Esophagus muscularis mucosa (tissue), 4 donors: ENCODE data around the gene KHK. TPM values are rescaled to one million over a fixed set of nuclear protein-coding genes. Genes with fewer than 3 reads are reported as not detected.
A peak's percentile ranks its signal among the peaks of the same experiment; 100 is the strongest.

ENCODE experiments used
- DNase-seq: peaks from one replicate; pipeline ENCODE4 v3.0.0-alpha.2; 2017; ENCODE audit errors: extremely low spot score
- H3K27ac ChIP-seq, 4 donors: fragments of 200-600 bp; sonication (generic); replicated peaks in 1 of 4; 1 replicate in 3 of 4; 2 replicates in 1 of 4; pipeline ENCODE4 v1.5.1; 2016 to 2019; ENCODE audit warnings: mild to moderate bottlenecking in 1 of 4
- H3K27me3 ChIP-seq, 4 donors: fragments of 200-600 bp; sonication (generic); one replicate each; pipeline versions ENCODE4 v1.5.1 to v1.6.0; 2016 to 2019
- H3K36me3 ChIP-seq, 4 donors: fragments of 200-600 bp; sonication (generic); one replicate each; pipeline ENCODE4 v1.5.1; 2016 to 2019
- H3K4me1 ChIP-seq, 4 donors: fragments of 200-600 bp; sonication (generic); one replicate each; pipeline ENCODE4 v1.5.1; 2016 to 2019
- H3K4me3 ChIP-seq, 4 donors: fragments of 200-600 bp; sonication (generic); 1 replicate in 2 of 4; 2 replicates in 2 of 4; pipeline ENCODE4 v1.5.1; 2016 to 2019; ENCODE audit warnings: mild to moderate bottlenecking in 4 of 4, moderate library complexity in 1 of 4
- H3K9me3 ChIP-seq, 4 donors: fragments of 200-600 bp; sonication (generic); 1 replicate in 3 of 4; 2 replicates in 1 of 4; pipeline ENCODE4 v1.5.1; 2016 to 2019
- EP300 ChIP-seq: sonication (generic); formaldehyde crosslinking; IDR thresholded peaks from one replicate; pipeline ENCODE4 v1.6.1; 2017; ENCODE audit warnings: antibody characterized with exemption
- POLR2A ChIP-seq: fragments of 450-650 bp; IDR thresholded peaks from one replicate; pipeline ENCODE4 v1.6.1; 2017; ENCODE audit warnings: antibody characterized with exemption, moderate library complexity, mild to moderate bottlenecking, low read depth
- POLR2AphosphoS5 ChIP-seq, 2 donors: sonication (generic); formaldehyde crosslinking; IDR thresholded peaks; one replicate each; pipeline ENCODE4 v1.6.1; 2017; ENCODE audit warnings: antibody characterized with exemption in 2 of 2
- WGBS: methylation state at CpG from one replicate; pipeline ENCODE4 v1.1.5; 2018; 5-methylcytosine and 5-hydroxymethylcytosine counted together
- intact Hi-C: fragments of 100-400 bp; cut with DNase I; formaldehyde crosslinking; loops from one replicate; pipeline ENCODE4 v1.15.1; 2023
- total RNA-seq, 4 donors: library from RNA; depleted of rRNA; stranded (reverse); fragments of >200 nt; gene quantifications; one replicate each; pipeline versions ENCODE4 v1.1.0 to v1.2.1, GENCODE V29; 2016
- TF ChIP-seq, protein P1 (sequence below), 3 experiments: fragments of 200-600 bp in 2 of 3; fragments of 450-650 bp in 1 of 3; sonication (generic) in 2 of 3; IDR thresholded peaks; one replicate each; pipeline ENCODE4 v1.5.1; 2017 to 2019; ENCODE audit warnings: antibody characterized with exemption in 3 of 3, mild to moderate bottlenecking in 2 of 3, moderate library complexity in 1 of 3

KHK gene
- total RNA-seq, 4 donors from 2014 or later, result 1.2 to 6.3 (median 1.7) TPM

DNA sequence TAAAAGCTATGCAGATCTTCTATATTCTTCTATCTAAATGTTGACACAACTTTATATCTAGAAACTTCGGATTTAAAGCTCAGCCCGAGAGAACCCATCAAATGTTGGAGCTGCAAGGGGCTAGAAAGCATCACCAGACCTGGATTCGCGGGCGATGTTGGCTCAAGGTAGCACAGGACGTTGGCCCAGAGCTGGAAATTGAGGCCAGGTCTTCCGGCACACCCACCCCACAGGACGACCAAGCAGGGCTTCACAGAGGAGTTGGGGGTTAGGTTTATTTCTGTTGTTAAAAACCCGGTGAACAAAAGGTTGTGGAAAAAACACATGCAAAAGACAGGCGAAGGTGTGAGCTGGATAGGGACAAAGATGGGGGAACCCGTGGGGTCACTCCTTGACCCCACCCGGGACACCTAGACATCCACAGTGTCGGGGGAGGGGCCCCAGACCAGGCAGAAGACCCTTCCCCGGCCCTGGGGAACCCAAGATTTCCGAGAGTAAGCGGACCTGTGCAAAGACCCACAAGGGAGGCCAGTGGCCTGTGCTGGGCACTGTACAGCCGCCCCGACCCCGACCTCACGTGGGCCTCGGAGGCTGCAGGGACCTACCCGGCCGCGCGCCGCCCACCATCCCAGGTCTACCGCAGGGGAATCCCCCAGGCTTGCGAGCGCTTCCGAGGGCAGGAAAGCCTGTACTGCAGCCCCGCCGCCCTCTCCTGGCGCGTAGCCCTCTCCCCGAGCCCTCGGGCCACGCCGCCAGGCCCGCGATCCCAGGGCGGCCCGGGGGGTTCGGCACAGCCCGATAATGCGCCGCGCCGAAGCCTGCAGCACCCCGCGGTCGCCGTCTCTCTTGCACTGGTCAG, 36.9 kb upstream of the KHK start:
- TF ChIP-seq, protein P1, sequence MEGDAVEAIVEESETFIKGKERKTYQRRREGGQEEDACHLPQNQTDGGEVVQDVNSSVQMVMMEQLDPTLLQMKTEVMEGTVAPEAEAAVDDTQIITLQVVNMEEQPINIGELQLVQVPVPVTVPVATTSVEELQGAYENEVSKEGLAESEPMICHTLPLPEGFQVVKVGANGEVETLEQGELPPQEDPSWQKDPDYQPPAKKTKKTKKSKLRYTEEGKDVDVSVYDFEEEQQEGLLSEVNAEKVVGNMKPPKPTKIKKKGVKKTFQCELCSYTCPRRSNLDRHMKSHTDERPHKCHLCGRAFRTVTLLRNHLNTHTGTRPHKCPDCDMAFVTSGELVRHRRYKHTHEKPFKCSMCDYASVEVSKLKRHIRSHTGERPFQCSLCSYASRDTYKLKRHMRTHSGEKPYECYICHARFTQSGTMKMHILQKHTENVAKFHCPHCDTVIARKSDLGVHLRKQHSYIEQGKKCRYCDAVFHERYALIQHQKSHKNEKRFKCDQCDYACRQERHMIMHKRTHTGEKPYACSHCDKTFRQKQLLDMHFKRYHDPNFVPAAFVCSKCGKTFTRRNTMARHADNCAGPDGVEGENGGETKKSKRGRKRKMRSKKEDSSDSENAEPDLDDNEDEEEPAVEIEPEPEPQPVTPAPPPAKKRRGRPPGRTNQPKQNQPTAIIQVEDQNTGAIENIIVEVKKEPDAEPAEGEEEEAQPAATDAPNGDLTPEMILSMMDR (IDR thresholded peaks at IDR 0.05), result no peak
- TF ChIP-seq POLR2A (no peak), EP300 (no peak), POLR2AphosphoS5 (IDR thresholded peaks at IDR 0.05) (no peak)
- peaks cover 14 to 31% (median 23%) of the 10 kb centered on the region in 4 donors for H3K4me1 ChIP-seq
- no peaks in the 10 kb centered on the region for H3K9me3 ChIP-seq
- WGBS, result 36% methylated on average over 16 of the region's 52 CpGs
- no peaks in the 10 kb centered on the region for H3K27me3 ChIP-seq
- peak overlapping the region; percentile 74 to 99 (median 94) for H3K4me3 ChIP-seq
- H3K36me3 ChIP-seq, result peaks cover 0 to 17% (median 15%) of the 10 kb centered on the region in 4 donors
- DNase-seq, result no peak
- intact Hi-C loops, result loop anchor here (1.0 to 2.0 kb wide), 3 partner anchors 21 to 37 kb away; partner anchors contain the start of genes EMILIN1, KHK and OST4
- peak overlapping the region; percentile 89 to 96 (median 94) for H3K27ac ChIP-seq

DNA sequence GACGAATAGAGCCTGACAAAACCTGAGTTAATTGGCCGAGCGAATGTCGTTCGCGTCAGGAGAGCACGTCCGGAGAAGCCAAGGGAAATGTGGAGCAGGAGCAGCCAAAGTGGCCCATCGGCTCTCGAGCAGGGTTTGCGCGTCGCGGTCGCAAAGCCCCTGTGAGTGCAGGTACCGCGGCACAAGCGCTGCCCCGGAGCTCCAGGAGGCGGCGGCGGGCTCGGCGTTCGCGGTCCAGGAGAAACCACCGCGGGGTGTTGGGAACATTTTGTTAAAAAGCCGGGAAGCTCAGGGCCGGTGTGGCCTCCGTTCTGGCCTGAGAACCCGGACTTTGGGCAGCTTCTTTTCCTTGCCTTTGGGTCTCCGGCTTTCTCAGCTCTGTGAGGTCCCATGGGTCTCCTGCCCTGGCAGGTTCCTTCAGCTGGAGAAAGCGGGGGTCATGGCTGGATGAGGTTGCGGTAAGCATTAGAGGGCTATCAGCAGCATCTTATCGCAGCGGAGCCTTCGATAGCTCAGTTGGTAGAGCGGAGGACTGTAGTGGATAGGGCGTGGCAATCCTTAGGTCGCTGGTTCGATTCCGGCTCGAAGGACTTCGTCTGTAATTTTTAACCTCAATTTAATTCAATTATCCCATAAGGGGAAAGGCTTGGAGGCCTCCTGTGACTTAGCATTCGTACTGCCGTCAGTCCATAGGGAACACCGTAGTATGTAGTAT, 36.1 kb upstream of the KHK start:
- Histone ChIP-seq H3K4me1 (peaks cover 14 to 34% (median 23%) of the 10 kb centered on the region in 4 donors), H3K4me3 (peak overlapping the region; percentile 74 to 99 (median 94)), H3K27ac (peak overlapping the region; percentile 89 to 96 (median 94)), H3K9me3 (no peaks in the 10 kb centered on the region), H3K36me3 (peaks cover 0 to 25% (median 22%) of the 10 kb centered on the region in 4 donors), H3K27me3 (no peaks in the 10 kb centered on the region)
- intact Hi-C loops, result loop anchor here (1.0 to 2.0 kb wide), 3 partner anchors 20 to 36 kb away; partner anchors contain the start of genes EMILIN1, KHK and OST4
- under 1% methylated on average over 19 of the region's 48 CpGs for WGBS
- peak in 1 of 2 donors; percentile 82 for TF ChIP-seq POLR2AphosphoS5 (IDR thresholded peaks at IDR 0.05)
- TF ChIP-seq, protein P1 (IDR thresholded peaks at IDR 0.05), result peak; percentile 35 to 68 (median 53)
- TF ChIP-seq EP300, result no peak
- TF ChIP-seq POLR2A, result peak; percentile 33
- peak; percentile 99 for DNase-seq

DNA sequence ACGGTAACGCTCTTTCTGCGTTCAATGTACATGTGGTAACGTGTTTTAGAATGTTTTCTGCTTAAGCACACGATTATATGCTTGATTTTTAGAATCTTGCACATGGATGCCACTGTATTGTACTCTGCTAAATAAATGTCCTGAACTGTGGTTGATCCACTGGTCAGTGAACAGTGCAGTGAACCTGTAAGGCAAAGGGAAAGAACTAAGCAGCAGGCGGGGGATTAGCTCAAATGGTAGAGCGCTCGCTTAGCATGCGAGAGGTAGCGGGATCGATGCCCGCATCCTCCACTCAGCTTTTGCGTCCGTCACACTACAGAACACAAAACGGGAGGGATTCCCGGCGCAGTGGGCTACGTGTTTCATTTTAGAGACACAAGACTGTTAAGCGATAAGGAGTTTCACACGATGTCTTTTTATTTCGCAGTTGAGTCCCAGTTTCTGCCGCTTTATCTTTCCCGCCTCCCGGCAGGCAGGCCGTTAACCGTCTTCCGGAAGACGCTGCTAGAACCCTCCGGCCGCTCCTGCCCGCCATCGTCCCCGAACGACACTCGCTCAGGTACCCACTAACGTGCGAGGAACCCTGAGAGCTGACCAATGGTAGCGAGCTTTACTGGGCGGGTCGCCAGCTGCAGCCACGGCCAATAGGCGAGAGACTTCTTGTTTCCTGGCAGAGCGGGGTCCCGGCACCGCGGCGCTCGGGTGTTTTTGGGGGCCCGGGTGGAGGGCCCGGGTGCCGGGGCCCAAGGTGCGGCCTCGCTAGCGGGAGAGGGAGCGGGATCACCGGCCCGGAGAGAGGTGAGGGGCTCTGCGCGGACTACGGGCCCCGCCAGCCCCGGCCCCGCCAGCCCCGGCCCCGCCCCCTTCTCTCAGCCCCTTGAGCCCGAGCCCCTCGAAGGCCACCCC, 35.3 kb upstream of the KHK start, which contains the start of gene AGBL5:
Gene AGBL5 (plus strand): TSS at position 673 of the 906 bp plus-strand sequence. CDS start 1,291 bp downstream, outside the sequence.
- intact Hi-C loops, result loop anchor here (1.0 to 2.0 kb wide), 3 partner anchors 20 to 35 kb away; partner anchors contain the start of genes EMILIN1, KHK and OST4
- TF ChIP-seq POLR2A, result peak; percentile 20
- peak; percentile 82 to 94 for TF ChIP-seq POLR2AphosphoS5 (IDR thresholded peaks at IDR 0.05)
- no peak for TF ChIP-seq EP300
- TF ChIP-seq, protein P1 (IDR thresholded peaks at IDR 0.05), result no peak
- Histone ChIP-seq H3K9me3 (no peaks in the 10 kb centered on the region), H3K27me3 (no peaks in the 10 kb centered on the region), H3K36me3 (peaks cover 8 to 33% (median 30%) of the 10 kb centered on the region in 4 donors), H3K4me3 (peak within 1 kb of the TSS; percentile 74 to 99 (median 94)), H3K4me1 (peaks cover 14 to 42% (median 23%) of the 10 kb centered on the region in 4 donors), H3K27ac (peak within 1 kb of the TSS; percentile 89 to 96 (median 94))
- peak; percentile 99 for DNase-seq
- WGBS, result 1% methylated on average over 37 of the region's 67 CpGs
